HepG2 (cell line): ENCODE data around the gene GPR162. TPM values are rescaled to one million over a fixed set of nuclear protein-coding genes. Genes with fewer than 3 reads are reported as not detected.

Experiments
- ATAC-seq: fragments of 200-7000 bp; cut with Tn5 transposase; 3 replicates; pipeline ENCODE4 v1.9.1; 2020; ENCODE audit warnings: mild to moderate bottlenecking, moderate library complexity
- BruUV-seq: library from RNA; stranded (reverse); fragments of 400-500 nt; replicated peaks from 2 replicates; lab custom pipeline; 2021; lab: Mats Ljungman, UMichigan
- CTCF ChIA-PET: fragments of 300-600 bp; formaldehyde crosslinking; extraction: SDS; loops from one replicate; lab custom pipeline; 2021; ENCODE audit warnings: low total read pairs, inconsistent platforms, low intra/inter-chr PET ratio; lab: Yijun Ruan, JAX
- POLR2A ChIA-PET: fragments of 350-600 bp; sonication (Branson Sonifier 250); formaldehyde crosslinking; loops from one replicate; lab custom pipeline; 2020; ENCODE audit warnings: antibody characterized with exemption, inconsistent platforms; lab: Yijun Ruan, JAX
- DNase-seq: peaks from one replicate; pipeline ENCODE4 v3.0.0-alpha.2; 2015; ENCODE audit warnings: low spot score
- FAIRE-seq: peaks from 3 replicates; lab custom pipeline; 2011; peaks lifted over from hg19 to GRCh38; lab: Jason Lieb, UNC
- H2AFZ ChIP-seq: one replicate; pipeline ENCODE4 v1.6.1; 2011; ENCODE audit warnings: low read length, inconsistent platforms
- H3K27ac ChIP-seq: fragments of 300-600 bp; 3 replicates; pipeline ENCODE4 v1.8.0; 2011; ENCODE audit warnings: mixed run types, mild to moderate bottlenecking, mixed read lengths, low read length, inconsistent platforms; ENCODE audit not compliant: insufficient read depth; ENCODE audit errors: extremely low read length
- H3K27me3 ChIP-seq, 2 experiments: fragments of 200-600 bp in 1 of 2; 2 replicates in 1 of 2; 3 replicates in 1 of 2; pipeline versions ENCODE4 v1.6.0 to v1.8.0; 2011; ENCODE audit warnings: low read length in 2 of 2, mild to moderate bottlenecking in 2 of 2, moderate library complexity in 2 of 2, inconsistent platforms in 1 of 2; ENCODE audit not compliant: insufficient read depth in 2 of 2, control insufficient read depth in 1 of 2
- H3K36me3 ChIP-seq, 2 experiments: fragments of 200-600 bp in 1 of 2; replicated peaks in 1 of 2; 2 replicates in 1 of 2; 3 replicates in 1 of 2; pipeline versions ENCODE4 v1.5.1 to v1.8.0; 2011; ENCODE audit warnings: low read length in 2 of 2, inconsistent platforms in 1 of 2; ENCODE audit not compliant: insufficient read depth in 2 of 2, control insufficient read depth in 1 of 2
- H3K4me1 ChIP-seq: 2 replicates; pipeline ENCODE4 v1.5.1; 2012; ENCODE audit warnings: low read length, inconsistent platforms; ENCODE audit not compliant: insufficient read depth
- H3K4me2 ChIP-seq: 2 replicates; pipeline ENCODE4 v1.6.0; 2011; ENCODE audit warnings: low read depth, low read length, inconsistent platforms
- H3K4me3 ChIP-seq, 3 experiments: fragments of 200-600 bp in 1 of 3; sonication (generic), shearing (Covaris generic) in 1 of 3; replicated peaks in 1 of 3; 2 replicates each; pipeline ENCODE4 v1.5.1; 2011 to 2016; ENCODE audit warnings: low read length in 3 of 3, inconsistent platforms in 2 of 3, low read depth in 2 of 3, mild to moderate bottlenecking in 2 of 3, control low read depth in 1 of 3, mixed read lengths in 1 of 3; ENCODE audit not compliant: insufficient read depth in 1 of 3
- H3K79me2 ChIP-seq: one replicate; pipeline ENCODE4 v1.6.1; 2011; ENCODE audit warnings: low read length, inconsistent platforms; ENCODE audit not compliant: insufficient read depth
- H3K9ac ChIP-seq: 2 replicates; pipeline ENCODE4 v1.6.0; 2011; ENCODE audit warnings: mild to moderate bottlenecking, low read depth, low read length, inconsistent platforms; ENCODE audit not compliant: insufficient read depth
- H3K9me3 ChIP-seq: 2 replicates; pipeline ENCODE4 v1.5.1; 2012; ENCODE audit warnings: mild to moderate bottlenecking, low read length
- H4K20me1 ChIP-seq: 2 replicates; pipeline ENCODE4 v1.6.0; 2011; ENCODE audit warnings: inconsistent platforms, mild to moderate bottlenecking, low read length, moderate library complexity; ENCODE audit not compliant: insufficient read depth
- HNRNPK ChIP-seq: fragments of 200-400 bp; formaldehyde crosslinking; IDR thresholded peaks from 2 replicates; pipeline ENCODE4 v1.6.1; 2018; ENCODE audit warnings: low read length, low read depth, moderate library complexity, mild to moderate bottlenecking; ENCODE audit not compliant: poor library complexity, severe bottlenecking
- KMT2B ChIP-seq: IDR thresholded peaks from 2 replicates; pipeline ENCODE4 v1.6.1; 2016; ENCODE audit warnings: missing genetic modification reagents, missing compliant biosample characterization
- NFYB ChIP-seq: sonication (generic); formaldehyde crosslinking; IDR thresholded peaks from 2 replicates; pipeline ENCODE4 v1.4.0; 2020; ENCODE audit warnings: missing genetic modification reagents
- RBFOX2 ChIP-seq: fragments of 200-400 bp; formaldehyde crosslinking; IDR thresholded peaks from 2 replicates; pipeline ENCODE4 v1.6.1; 2017; ENCODE audit warnings: low read depth, mild to moderate bottlenecking, low read length
- RBM22 ChIP-seq: fragments of 200-400 bp; formaldehyde crosslinking; optimal IDR thresholded peaks from 2 replicates; pipeline ENCODE3; 2017; ENCODE audit warnings: mild to moderate bottlenecking, low read length, moderate library complexity
- THAP8 ChIP-seq: sonication (generic); formaldehyde crosslinking; IDR thresholded peaks from 2 replicates; pipeline ENCODE4 v1.5.1; 2020; ENCODE audit warnings: missing genetic modification reagents, mild to moderate bottlenecking, borderline replicate concordance
- ZNF10 ChIP-seq: sonication (generic); formaldehyde crosslinking; IDR thresholded peaks from 2 replicates; pipeline ENCODE4 v1.4.0; 2020; ENCODE audit warnings: mild to moderate bottlenecking, low read depth, missing genetic modification reagents, borderline replicate concordance
- ZNF263 ChIP-seq: sonication (generic); formaldehyde crosslinking; IDR thresholded peaks from 2 replicates; pipeline ENCODE4 v1.4.0; 2020; ENCODE audit warnings: missing genetic modification reagents
- ZNF318 ChIP-seq: sonication (generic); formaldehyde crosslinking; IDR thresholded peaks from 2 replicates; pipeline ENCODE4 v1.4.0; 2020; ENCODE audit warnings: mild to moderate bottlenecking, missing genetic modification reagents
- ZNF569 ChIP-seq: sonication (generic); formaldehyde crosslinking; IDR thresholded peaks from 2 replicates; pipeline ENCODE4 v1.5.0; 2020; ENCODE audit warnings: mild to moderate bottlenecking, missing genetic modification reagents, moderate library complexity, borderline replicate concordance
- ZNF703 ChIP-seq: sonication (generic); formaldehyde crosslinking; IDR thresholded peaks from 2 replicates; pipeline ENCODE4 v1.5.1; 2020; ENCODE audit warnings: missing genetic modification reagents, mild to moderate bottlenecking, moderate library complexity, borderline replicate concordance
- WGBS: methylation state at CpG from one replicate; pipeline ENCODE4 v1.1.6; 2017; ENCODE audit warnings: low lambda C conversion rate; 5-methylcytosine and 5-hydroxymethylcytosine counted together
- in situ Hi-C: cut with HindIII; loops from 2 replicates; pipeline ENCODE4 v1.10.0; 2017; ENCODE audit warnings: low pct_unique_long_range_greater_than_20kb; ENCODE audit not compliant: extremely low pct_ligation_motif_present
- intact Hi-C: fragments of 100-400 bp; cut with micrococcal nuclease; formaldehyde crosslinking; loops from one replicate; pipeline ENCODE4 v1.10.0; 2022; ENCODE audit not compliant: unreplicated experiment
- polyA plus RNA-seq, 8 experiments: library from polyadenylated mRNA; depleted of rRNA in 3 of 8; stranded (reverse) in 7 of 8; unstranded in 1 of 8; fragments of >200 nt; fragmentation: Illumina TruSeq in 4 of 8; extraction: Trizol in 4 of 8; gene quantifications; 2 replicates each; pipeline versions ENCODE4 v1.2.1 to v1.2.3, GENCODE V29; 2011 to 2016; ENCODE audit warnings: low read depth in 4 of 8, missing spikeins in 1 of 8, mixed read lengths in 1 of 8; ENCODE audit not compliant: insufficient read depth in 1 of 8
- total RNA-seq, 5 experiments: library from RNA; depleted of rRNA; stranded (reverse); fragments of >200 nt; fragmentation: Illumina TruSeq; extraction: Trizol; gene quantifications; 2 replicates each; pipeline ENCODE4 v1.2.3, GENCODE V29; 2016; ENCODE audit warnings: low read depth in 1 of 5
- TF ChIP-seq, protein P1 (sequence below): sonication (generic); formaldehyde crosslinking; IDR thresholded peaks from 2 replicates; pipeline ENCODE4 v1.9.0; 2022; ENCODE audit warnings: missing genetic modification reagents, mild to moderate bottlenecking, borderline replicate concordance
- TF ChIP-seq, protein P2 (sequence below): sonication (generic); formaldehyde crosslinking; IDR thresholded peaks from 2 replicates; pipeline ENCODE4 v1.5.0; 2020; ENCODE audit warnings: missing genetic modification reagents

The GPR162 gene
- total and polyA plus RNA-seq, 2 of the 13 experiments (the other 11 are each of a cell fraction or from before 2014, with no cell fraction given) = 0.08 TPM; not detected in 1

- H3K27me3 ChIP-seq = no peaks in the 10 kb centered on the region
- 75% methylated on average over 13 of the region's 15 CpGs for WGBS
- peaks cover 15% of the 10 kb centered on the region for H3K79me2 ChIP-seq
- ChIA-PET POLR2A (interaction anchor here (8.3 kb wide), 1 partner anchor 19 kb away, joined by 162 read pairs; the partner anchor contains the start of gene MLF2), CTCF (no interaction called here)
- ATAC-seq (no peak), FAIRE-seq (no peak), DNase-seq (no peak)
- no peak within 1 kb of the TSS for H3K27ac ChIP-seq
- H3K4me1 ChIP-seq = peaks cover 82% of the 10 kb centered on the region
- H3K4me2 ChIP-seq = no peak within 1 kb of the TSS
- H3K4me3 ChIP-seq = no peak within 1 kb of the TSS
- H4K20me1 ChIP-seq = 0 out of 2 replicates have a peak, but pooled peaks cover 6% of the 10 kb centered on the region
- H3K36me3 ChIP-seq = peaks cover 0 to 11% of the 10 kb centered on the region in 2 experiments; a peak in 1 of 5 replicates
- no peak within 1 kb of the TSS for H3K9ac ChIP-seq
- in situ Hi-C loops (no loop called here), intact Hi-C loops (no loop called here)
- no TSS peak for BruUV-seq
- H3K9me3 ChIP-seq = no peaks in the 10 kb centered on the region
- H2AFZ ChIP-seq = no peak within 1 kb of the TSS
- no peak for TF ChIP-seq NFYB
- TF ChIP-seq, protein P1, sequence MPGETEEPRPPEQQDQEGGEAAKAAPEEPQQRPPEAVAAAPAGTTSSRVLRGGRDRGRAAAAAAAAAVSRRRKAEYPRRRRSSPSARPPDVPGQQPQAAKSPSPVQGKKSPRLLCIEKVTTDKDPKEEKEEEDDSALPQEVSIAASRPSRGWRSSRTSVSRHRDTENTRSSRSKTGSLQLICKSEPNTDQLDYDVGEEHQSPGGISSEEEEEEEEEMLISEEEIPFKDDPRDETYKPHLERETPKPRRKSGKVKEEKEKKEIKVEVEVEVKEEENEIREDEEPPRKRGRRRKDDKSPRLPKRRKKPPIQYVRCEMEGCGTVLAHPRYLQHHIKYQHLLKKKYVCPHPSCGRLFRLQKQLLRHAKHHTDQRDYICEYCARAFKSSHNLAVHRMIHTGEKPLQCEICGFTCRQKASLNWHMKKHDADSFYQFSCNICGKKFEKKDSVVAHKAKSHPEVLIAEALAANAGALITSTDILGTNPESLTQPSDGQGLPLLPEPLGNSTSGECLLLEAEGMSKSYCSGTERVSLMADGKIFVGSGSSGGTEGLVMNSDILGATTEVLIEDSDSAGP = no peak
- TF ChIP-seq HNRNPK = peak; percentile 55
- no peak for TF ChIP-seq ZNF10 (CRISPR knock-in tag)
- TF ChIP-seq ZNF703 (CRISPR knock-in tag) = no peak
- no peak for TF ChIP-seq ZNF569 (CRISPR knock-in tag)
- peak; percentile 39; the same call in 1 of the 2 replicates for TF ChIP-seq RBFOX2
- no peak for TF ChIP-seq RBM22
- TF ChIP-seq THAP8 = no peak
- TF ChIP-seq ZNF318 (CRISPR knock-in tag) = no peak
- no peak for TF ChIP-seq ZNF263 (CRISPR knock-in tag)
- TF ChIP-seq KMT2B (CRISPR knock-in tag) = no peak
- TF ChIP-seq, protein P2, sequence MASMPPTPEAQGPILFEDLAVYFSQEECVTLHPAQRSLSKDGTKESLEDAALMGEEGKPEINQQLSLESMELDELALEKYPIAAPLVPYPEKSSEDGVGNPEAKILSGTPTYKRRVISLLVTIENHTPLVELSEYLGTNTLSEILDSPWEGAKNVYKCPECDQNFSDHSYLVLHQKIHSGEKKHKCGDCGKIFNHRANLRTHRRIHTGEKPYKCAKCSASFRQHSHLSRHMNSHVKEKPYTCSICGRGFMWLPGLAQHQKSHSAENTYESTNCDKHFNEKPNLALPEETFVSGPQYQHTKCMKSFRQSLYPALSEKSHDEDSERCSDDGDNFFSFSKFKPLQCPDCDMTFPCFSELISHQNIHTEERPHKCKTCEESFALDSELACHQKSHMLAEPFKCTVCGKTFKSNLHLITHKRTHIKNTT (CRISPR knock-in tag) = no peak
These were observed 49.3 kb upstream of the GPR162 start, which contains the start of gene LAG3 for GRCh38 chr12:6772331-6772695. Gene LAG3, plus strand, starts transcription at chr12:6772520. Its CDS starts 333 bp downstream, at chr12:6772853.
